Adrenal gland (tissue), 12 donors: ENCODE measurements around the gene BRF1. TPM values are rescaled to one million over a fixed set of nuclear protein-coding genes. Genes with fewer than 3 reads are reported as not detected.

ENCODE experiments used
- DNase-seq, 7 donors: peaks; one replicate each; pipeline ENCODE4 v3.0.0-alpha.2; 2019 to 2020
- H3K27ac ChIP-seq, 5 donors: fragments of 200-600 bp; sonication (generic) in 4 of 5; 1 replicate in 3 of 5; 2 replicates in 2 of 5; pipeline versions ENCODE4 v1.5.1 to v1.8.0; 2016 to 2020; ENCODE audit warnings: mild to moderate bottlenecking in 1 of 5
- H3K27me3 ChIP-seq: fragments of 200-600 bp; 2 replicates; pipeline ENCODE4 v1.8.0; 2021
- H3K36me3 ChIP-seq, 2 donors: fragments of 200-600 bp; replicated peaks in 1 of 2; 1 replicate in 1 of 2; 2 replicates in 1 of 2; pipeline versions ENCODE4 v1.5.1 to v1.8.0; 2018 to 2022
- H3K4me1 ChIP-seq, 2 donors: fragments of 200-600 bp; replicated peaks in 1 of 2; 1 replicate in 1 of 2; 2 replicates in 1 of 2; pipeline versions ENCODE4 v1.5.1 to v1.8.0; 2018 to 2021
- H3K4me3 ChIP-seq, 4 donors: fragments of 200-600 bp; sonication (generic) in 3 of 4; one replicate each; pipeline ENCODE4 v1.5.1; 2016 to 2018
- H3K9me3 ChIP-seq, 3 donors: fragments of 200-600 bp; sonication (generic) in 1 of 3; replicated peaks in 1 of 3; 1 replicate in 2 of 3; 2 replicates in 1 of 3; pipeline versions ENCODE4 v1.5.1 to v1.8.0; 2016 to 2021
- POLR2A ChIP-seq, 2 donors: fragments of 450-650 bp; IDR thresholded peaks; one replicate each; pipeline ENCODE4 v1.6.1; 2017; ENCODE audit warnings: antibody characterized with exemption in 2 of 2, mild to moderate bottlenecking in 2 of 2, moderate library complexity in 1 of 2
- WGBS, 4 donors: extraction: QIAGEN DNeasy Blood & Tissue Kit in 2 of 4; methylation state at CpG; one replicate each; pipeline versions ENCODE4 v1.1.5 to v1.1.7; 2013 to 2017; 5-methylcytosine and 5-hydroxymethylcytosine counted together
- intact Hi-C, 2 donors: fragments of 100-400 bp; cut with DNase I; formaldehyde crosslinking; loops; one replicate each; pipeline versions ENCODE4 v1.14.1 to v1.15.0; 2022 to 2023
- polyA plus RNA-seq, 3 donors: library from polyadenylated mRNA; stranded (reverse); fragments of 200-250 nt in 2 of 3; fragments of 350-450 nt in 1 of 3; fragmentation: Illumina TruSeq in 1 of 3; extraction: RNeasy Lipid Tissue Mini Kit (QIAGEN cat#74804) in 1 of 3; gene quantifications; one replicate each; pipeline ENCODE4 v1.2.3, GENCODE V29; 2013 to 2014
- total RNA-seq, 9 donors: library from RNA; depleted of rRNA in 4 of 9; stranded (reverse); fragments of >200 nt in 4 of 9; fragments of 120-200 nt in 1 of 9; fragmentation: NEBNext Ultra II Directional in 1 of 9; extraction: Animal tissue kit (Norgen Biotek cat#: 25700) in 1 of 9; gene quantifications; one replicate each; pipeline versions ENCODE4 v1.1.0 to v1.2.4, GENCODE V29; 2013 to 2023
- TF ChIP-seq, protein P1 (sequence below), 6 experiments: fragments of 450-650 bp in 4 of 6; fragments of 200-600 bp in 2 of 6; sonication (generic) in 1 of 6; IDR thresholded peaks; 1 replicate in 5 of 6; 2 replicates in 1 of 6; pipeline versions ENCODE4 v1.5.1 to v1.8.0; 2016 to 2021; ENCODE audit warnings: antibody characterized with exemption in 6 of 6, mild to moderate bottlenecking in 2 of 6, moderate library complexity in 1 of 6
- donor health status: healthy with polysubstance abuse.
- donor health status: Bipolar disorder and iron deficiency.
- donor health status: DM: yes; HTN: yes; CAD: no.
- donor health status: DM: no; HTN: no; CAD: no.
- donor health status: DM: no; HTN: no; CAD: no.
- donor health status: DM: yes; HTN: yes; CAD: no.

The BRF1 gene
- total and polyA plus RNA-seq, 12 donors: 14.0 to 96.9 (median 37.5) TPM

DNA sequence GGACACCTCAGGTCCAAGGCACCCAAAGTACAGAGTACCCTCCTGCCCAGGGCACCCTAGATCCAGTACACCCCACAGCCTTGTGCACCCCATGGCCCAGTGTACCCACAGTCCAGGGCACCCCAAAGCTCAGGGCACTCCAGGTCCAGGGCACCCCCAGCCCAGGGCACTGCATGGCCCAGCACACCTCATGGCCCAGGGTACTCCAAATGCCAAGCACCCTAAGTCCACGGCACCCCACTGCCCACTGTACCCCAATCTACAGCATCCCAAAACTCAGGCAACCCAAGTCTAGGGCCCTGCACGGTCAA is 138.2 kb downstream of the BRF1 start:
- 80 to 93% (median 81%) methylated on average over 1 to 2 of the region's 2 CpGs; no CpG with 5 or more reads in 1 of the 4 donors for WGBS, 4 donors

GRCh38 chr14:105161964-105162668 is 138.7 kb downstream of the BRF1 start:
- peaks cover 13% of the 10 kb centered on the region for H3K27me3 ChIP-seq
- DNase-seq: no peak

More for the DNA sequence above, 138.2 kb downstream of the BRF1 start:
- peaks cover 15% of the 10 kb centered on the region for H3K27me3 ChIP-seq
- DNase-seq: no peak
- H3K4me1 ChIP-seq: no peaks in the 10 kb centered on the region
- intact Hi-C loops: no loop called here
- H3K36me3 ChIP-seq: no peaks in the 10 kb centered on the region
- no peaks in the 10 kb centered on the region for H3K9me3 ChIP-seq
- TF ChIP-seq POLR2A (IDR thresholded peaks at IDR 0.05): no peak
- TF ChIP-seq, protein P1, sequence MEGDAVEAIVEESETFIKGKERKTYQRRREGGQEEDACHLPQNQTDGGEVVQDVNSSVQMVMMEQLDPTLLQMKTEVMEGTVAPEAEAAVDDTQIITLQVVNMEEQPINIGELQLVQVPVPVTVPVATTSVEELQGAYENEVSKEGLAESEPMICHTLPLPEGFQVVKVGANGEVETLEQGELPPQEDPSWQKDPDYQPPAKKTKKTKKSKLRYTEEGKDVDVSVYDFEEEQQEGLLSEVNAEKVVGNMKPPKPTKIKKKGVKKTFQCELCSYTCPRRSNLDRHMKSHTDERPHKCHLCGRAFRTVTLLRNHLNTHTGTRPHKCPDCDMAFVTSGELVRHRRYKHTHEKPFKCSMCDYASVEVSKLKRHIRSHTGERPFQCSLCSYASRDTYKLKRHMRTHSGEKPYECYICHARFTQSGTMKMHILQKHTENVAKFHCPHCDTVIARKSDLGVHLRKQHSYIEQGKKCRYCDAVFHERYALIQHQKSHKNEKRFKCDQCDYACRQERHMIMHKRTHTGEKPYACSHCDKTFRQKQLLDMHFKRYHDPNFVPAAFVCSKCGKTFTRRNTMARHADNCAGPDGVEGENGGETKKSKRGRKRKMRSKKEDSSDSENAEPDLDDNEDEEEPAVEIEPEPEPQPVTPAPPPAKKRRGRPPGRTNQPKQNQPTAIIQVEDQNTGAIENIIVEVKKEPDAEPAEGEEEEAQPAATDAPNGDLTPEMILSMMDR (IDR thresholded peaks at IDR 0.05): no peak
- H3K27ac ChIP-seq: no peak overlapping the region
- H3K4me3 ChIP-seq: no peak overlapping the region

DNA sequence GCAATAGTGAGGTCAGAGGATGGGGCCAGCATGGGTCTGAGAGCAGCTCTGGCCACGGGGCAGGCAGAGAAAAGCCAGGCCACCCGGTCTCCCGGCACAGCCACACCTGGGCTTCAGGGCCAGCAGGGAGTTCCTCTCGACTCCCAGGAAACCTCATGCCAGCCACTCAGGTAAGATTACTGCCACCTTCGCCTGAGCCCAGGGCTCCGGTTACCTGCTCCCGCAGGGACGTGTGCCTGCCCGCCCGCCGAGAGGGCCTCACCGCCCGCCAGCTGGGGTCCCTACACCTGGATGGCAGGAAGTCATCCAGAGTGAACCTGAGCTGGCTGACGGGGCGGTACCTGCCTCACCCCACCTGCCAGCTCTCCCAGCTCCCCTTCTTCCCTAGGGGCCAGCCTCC is 139.5 kb downstream of the BRF1 start:
- H3K36me3 ChIP-seq: no peaks in the 10 kb centered on the region
- H3K27ac ChIP-seq: no peak overlapping the region
- TF ChIP-seq, protein P1 (IDR thresholded peaks at IDR 0.05): no peak
- no peak for TF ChIP-seq POLR2A (IDR thresholded peaks at IDR 0.05)
- DNase-seq: no peak
- WGBS, 4 donors: 85 to 94% (median 89%) methylated on average over 11 to 15 of the region's 15 CpGs
- no peak overlapping the region for H3K4me3 ChIP-seq
- H3K4me1 ChIP-seq: no peaks in the 10 kb centered on the region
- no peaks in the 10 kb centered on the region for H3K9me3 ChIP-seq
- peaks cover 5% of the 10 kb centered on the region for H3K27me3 ChIP-seq
- intact Hi-C loops: no loop called here

More at GRCh38 chr14:105161964-105162668, 138.7 kb downstream of the BRF1 start:
- intact Hi-C loops: no loop called here
- TF ChIP-seq, protein P1 (IDR thresholded peaks at IDR 0.05): no peak
- TF ChIP-seq POLR2A (IDR thresholded peaks at IDR 0.05): no peak
- 76 to 90% (median 88%) methylated on average over 3 to 10 of the region's 10 CpGs for WGBS, 4 donors
- Histone ChIP-seq H3K4me3 (no peak overlapping the region), H3K9me3 (no peaks in the 10 kb centered on the region), H3K4me1 (no peaks in the 10 kb centered on the region), H3K36me3 (no peaks in the 10 kb centered on the region), H3K27ac (no peak overlapping the region)

DNA sequence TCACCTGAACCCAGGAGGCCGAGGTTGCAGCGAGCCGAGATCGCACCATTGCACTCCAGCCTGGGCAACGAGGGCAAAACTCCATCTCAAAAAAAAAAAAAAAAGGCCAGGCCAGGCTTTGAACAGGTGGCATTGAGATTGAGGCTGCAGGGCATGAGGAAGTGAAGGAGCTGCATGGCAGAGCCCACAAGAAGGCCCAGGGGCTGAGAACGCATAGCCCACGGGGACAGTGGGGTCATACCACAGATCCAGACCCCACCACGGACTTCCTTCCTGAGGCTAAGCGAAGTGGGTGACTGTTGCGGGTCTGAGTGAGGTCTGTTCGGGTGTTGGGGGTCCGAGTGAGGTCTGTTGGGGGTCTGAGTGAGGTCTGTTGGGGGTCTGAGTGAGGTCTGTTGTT is 140.0 kb downstream of the BRF1 start:
- H3K27me3 ChIP-seq: peaks cover 5% of the 10 kb centered on the region
- intact Hi-C loops: no loop called here
- H3K9me3 ChIP-seq: no peaks in the 10 kb centered on the region
- TF ChIP-seq, protein P1 (IDR thresholded peaks at IDR 0.05): no peak
- TF ChIP-seq POLR2A (IDR thresholded peaks at IDR 0.05): no peak
- no peak overlapping the region for H3K27ac ChIP-seq
- no peaks in the 10 kb centered on the region for H3K4me1 ChIP-seq
- WGBS, 4 donors: 77 to 86% (median 81%) methylated on average over 10 to 12 of the region's 12 CpGs
- no peak overlapping the region for H3K4me3 ChIP-seq
- no peaks in the 10 kb centered on the region for H3K36me3 ChIP-seq
- no peak for DNase-seq
